GM15510 (cell line): ENCODE data around the gene NTMT1.

Experiments
- POLR2A ChIP-seq: IDR thresholded peaks from 3 replicates; pipeline ENCODE4 v1.6.1; 2011; ENCODE audit warnings: borderline replicate concordance; ENCODE audit not compliant: insufficient read length; ENCODE audit errors: extremely low read depth

Gene NTMT1

DNA sequence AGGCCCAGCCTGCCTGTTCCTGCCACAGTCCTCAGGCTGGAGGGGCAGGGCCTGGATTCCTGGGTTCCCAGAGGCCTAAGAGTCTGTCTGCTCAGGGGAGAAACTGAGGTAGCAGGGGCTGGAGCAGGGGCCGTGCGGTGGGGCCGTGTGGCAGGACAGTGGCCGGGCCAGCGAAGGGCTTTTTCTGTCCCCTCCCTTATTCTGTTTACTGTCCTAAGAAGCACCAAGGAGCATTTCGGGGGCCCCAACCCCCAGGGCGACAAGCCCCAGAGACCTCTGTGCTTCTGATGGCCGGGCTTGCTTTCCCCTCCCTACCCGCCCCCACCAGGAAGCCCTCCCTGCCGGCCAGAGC is 22.8 kb downstream of the NTMT1 start:
- no peak for TF ChIP-seq POLR2A

DNA sequence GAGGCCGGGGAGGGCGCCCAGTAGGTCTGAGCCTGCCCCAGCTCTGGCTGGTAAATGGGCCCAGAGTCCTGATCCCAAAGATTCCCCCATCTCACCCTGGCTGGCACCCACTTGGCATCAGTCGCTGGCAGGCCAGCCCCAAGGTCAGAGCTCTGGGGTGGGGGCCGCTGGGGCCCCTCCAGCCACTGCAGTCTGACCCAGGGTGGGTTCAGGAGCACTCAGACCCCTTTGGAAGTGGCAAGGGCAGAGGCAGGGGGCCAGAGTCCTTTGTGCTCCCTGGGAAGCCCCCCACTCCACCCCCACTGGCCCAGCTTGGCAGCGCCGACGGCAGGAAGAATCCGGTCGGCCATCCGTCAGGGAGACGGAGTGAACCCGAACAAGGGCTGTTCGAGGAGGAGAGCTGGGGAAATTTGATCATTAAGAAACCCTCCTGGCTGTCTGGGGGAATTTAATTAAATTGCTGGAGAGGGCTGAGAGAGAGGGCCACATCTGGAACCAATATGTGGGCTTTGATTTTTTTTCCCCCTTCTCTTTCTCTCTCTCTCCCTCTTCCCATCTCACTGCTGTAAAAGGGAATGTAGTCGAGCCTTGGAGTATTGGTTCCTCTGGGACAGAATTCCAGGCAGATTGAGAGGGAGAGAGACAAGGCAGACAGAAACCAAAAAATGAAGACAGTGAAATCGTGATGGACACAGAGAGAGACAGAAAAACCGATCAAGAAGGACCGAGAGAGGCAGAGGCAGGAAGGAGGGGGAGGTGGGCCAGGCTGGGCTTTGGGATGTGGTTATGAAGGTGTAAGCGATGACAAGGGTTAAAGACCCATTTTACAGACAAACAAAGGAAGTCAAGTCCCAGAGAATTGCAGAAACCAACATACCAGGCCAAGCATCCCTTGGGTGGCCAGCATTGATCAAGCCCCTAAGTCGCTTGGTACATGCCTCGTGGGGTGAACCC is 24.0 kb downstream of the NTMT1 start:
- TF ChIP-seq POLR2A: no peak

DNA sequence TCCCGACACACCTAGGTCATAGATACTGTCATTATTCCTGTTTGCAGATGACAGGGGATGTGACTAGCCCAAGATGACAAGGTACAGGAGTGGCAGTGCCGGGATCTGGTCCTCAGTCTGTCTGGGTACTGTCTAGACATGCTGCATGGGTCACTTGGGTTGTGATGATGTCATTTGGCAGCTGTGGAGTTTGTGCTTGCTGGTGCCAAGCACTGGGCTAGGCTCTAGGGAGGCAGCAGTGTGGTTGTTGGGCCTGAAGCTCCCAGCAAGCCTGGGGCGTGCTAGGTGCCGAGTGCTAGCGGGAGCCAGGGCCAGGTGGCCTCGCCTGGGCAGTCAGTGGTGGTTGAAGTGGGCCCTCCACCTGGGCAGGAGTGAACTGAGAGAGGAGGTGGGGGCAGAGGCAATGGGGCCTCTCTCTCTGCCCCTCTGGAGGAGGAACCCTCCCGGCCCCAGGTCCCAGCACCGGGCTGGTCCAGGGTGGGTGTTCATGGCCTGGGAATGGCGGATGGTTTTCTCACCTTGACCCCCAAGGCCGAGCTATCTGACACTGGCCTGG is 24.8 kb downstream of the NTMT1 start:
- no peak for TF ChIP-seq POLR2A

DNA sequence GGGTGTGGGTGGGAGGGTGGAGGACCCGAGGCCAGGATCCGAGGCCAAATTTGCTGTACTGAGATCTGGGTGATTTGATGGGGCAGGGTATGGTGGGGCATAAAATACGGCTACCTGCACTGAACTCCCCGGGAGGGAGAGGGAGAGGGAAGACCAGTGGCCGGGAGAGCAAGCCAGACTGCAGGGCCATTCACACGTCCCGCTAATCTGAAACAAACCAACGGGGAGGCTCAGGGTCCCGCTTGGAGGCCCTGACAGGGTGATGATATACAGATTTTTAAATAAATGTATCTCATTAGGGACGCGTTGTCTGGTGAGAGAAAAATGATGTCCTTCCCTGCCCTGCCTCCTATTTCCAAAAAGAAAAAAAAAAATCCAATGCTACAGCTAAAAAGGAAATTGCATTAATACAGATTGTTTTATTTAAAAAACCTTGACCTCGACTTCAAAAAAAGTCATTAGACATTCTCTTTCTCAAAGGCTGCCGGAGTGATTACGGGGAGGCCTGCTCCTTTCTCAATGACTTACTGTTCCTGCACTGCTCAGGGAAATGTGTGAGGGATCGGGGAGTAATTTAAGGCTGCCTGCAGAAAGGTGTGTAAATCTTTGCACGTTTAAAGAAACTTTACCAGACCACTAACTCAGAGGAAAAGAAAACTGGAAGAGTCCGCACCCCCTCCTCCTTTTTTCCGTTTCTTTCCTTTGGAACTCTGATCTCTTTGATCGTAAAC is 28.0 kb downstream of the NTMT1 start:
- no peak for TF ChIP-seq POLR2A

- TF ChIP-seq POLR2A: no peak
Measured at GRCh38 chr9:129654554-129655040, 28.6 kb downstream of the NTMT1 start.

DNA sequence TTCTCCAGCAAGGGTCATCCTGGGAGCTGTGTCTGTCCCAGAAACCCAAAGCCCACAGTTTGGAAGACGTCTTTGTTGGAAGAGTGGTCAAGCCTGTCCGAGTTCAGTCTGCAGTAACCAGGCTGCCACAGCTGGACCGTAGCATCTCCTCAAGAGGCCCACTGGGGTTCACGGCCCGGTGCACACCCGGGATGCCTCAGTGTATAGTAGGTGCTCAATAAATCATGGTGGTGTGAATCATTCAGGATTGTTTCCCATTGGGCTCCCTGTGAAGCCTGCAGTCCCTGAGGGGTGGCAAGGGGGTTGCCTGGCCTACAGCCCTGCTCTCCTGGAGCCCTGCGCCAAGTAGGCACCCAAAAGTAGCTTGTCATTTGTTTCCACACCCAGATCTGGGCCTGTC is 29.2 kb downstream of the NTMT1 start:
- TF ChIP-seq POLR2A: no peak

GRCh38 chr9:129655696-129656095 is 29.7 kb downstream of the NTMT1 start:
- TF ChIP-seq POLR2A: no peak

GRCh38 chr9:129656795-129657390 is 30.9 kb downstream of the NTMT1 start:
- no peak for TF ChIP-seq POLR2A

- TF ChIP-seq POLR2A: no peak
Measured at GRCh38 chr9:129661029-129661428, 35.1 kb downstream of the NTMT1 start.

DNA sequence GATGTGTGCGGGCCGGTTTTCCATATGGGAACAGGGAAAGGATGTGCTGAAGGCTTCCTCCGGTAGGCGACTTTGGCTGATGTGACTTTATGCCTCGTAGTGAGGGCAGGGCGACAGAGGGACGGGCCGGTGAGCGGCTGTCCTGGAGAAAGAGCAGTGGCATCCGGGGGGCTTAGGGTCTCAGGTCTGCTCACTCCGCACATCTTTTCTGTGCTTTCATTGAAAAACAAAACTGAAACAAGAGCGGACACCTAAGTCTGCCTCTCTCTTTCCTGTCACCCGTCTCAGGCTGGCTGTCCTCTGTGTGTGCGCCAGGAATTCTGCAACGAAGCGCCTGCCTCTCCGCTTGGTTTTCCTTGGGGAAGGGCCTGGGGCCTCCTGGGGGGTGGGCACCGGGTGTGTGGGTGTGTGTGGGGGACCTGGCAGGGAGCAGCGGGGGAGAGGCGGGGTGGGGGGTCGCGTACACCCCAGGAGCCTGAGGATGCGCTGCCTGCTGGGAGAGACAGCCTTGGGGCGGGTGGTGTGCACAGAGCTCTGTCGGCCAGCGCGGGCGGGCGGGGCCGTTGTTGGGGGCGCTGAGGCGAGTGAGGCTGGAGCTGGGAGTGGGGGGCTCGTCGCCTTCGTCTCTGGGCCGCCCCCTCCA is 38.9 kb downstream of the NTMT1 start:
- no peak for TF ChIP-seq POLR2A

DNA sequence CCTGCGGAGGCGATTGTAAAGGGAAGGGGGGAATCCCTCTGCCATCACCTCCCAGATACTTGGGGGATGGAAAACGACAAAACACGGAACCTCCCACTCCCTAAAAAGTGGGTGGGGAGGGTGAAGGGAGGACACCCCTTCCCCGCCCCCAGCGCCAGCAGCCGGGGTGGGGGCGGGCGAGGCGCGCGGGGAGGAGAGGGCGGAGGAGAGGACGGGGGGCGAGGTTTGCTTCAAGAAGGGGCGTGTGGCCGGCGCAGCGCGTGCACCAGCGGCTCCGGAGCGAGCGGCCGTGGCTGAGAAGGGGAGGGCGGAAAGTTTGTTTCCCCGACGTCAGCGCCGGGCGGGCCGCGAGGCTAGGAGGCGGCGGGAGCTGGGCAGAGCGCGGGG is 39.4 kb downstream of the NTMT1 start, which contains the start of gene PRRX2:
PRRX2 (plus strand) TSS at position 259 of the 387 bp plus-strand sequence. CDS start 221 bp downstream, outside the sequence.
- TF ChIP-seq POLR2A: no peak

- no peak for TF ChIP-seq POLR2A
Measured at GRCh38 chr9:129665814-129666520, 40.0 kb downstream of the NTMT1 start.

- TF ChIP-seq POLR2A: no peak
Measured at GRCh38 chr9:129666575-129666974, 40.6 kb downstream of the NTMT1 start.

DNA sequence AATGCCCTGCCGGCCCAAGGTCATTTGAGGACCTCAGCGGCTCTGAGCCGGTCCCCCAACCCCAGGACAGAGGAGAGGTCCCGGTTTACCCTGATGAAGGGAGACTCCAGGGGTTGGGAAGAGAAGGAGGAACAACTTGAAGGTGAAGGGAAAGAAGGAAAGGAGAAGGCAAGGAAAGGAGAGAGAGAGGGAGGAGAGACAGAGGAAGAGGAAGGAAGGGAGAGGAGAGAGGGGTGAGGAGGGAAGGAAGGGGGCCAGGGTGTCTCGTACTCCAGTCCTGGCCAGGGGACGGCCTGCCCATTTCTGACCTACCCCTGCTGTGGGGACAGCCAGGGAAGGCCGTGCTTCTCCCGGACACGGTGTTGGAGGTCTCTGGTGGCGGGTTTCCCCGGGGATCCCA is 41.4 kb downstream of the NTMT1 start:
- no peak for TF ChIP-seq POLR2A
